ENCODE results near the gene C1RL.

GRCh38 chr12:7073946-7074345 lies 35.1 kb downstream of the C1RL start:
- no peak for TF ChIP-seq CTCF (IDR thresholded peaks at IDR 0.05)
- TF ChIP-seq POLR2A (IDR thresholded peaks at IDR 0.05; ENCODE audit: low read depth) = no peak
- no peak for TF ChIP-seq POLR2AphosphoS5 (IDR thresholded peaks at IDR 0.05)

All from esophagus muscularis mucosa (tissue), 3 donors.